Activated naive CD4-positive, alpha-beta T cell treated with anti-CD3 and anti-CD28 coated beads, Interleukin-2, amount 50 U/mL, for 24 hours (primary cell): ENCODE results near the gene PARN.
"Not testable (repeated sequence)": the region's sequence is repeated elsewhere in the genome, so short reads cannot be mapped to it uniquely, and the experiment has no call there.

Source experiments
- H3K27ac Mint-ChIP-seq: one replicate; pipeline ENCODE4 v1.8.0; 2021; ENCODE audit warnings: mild to moderate bottlenecking, mixed read lengths
- H3K27me3 Mint-ChIP-seq: one replicate; pipeline ENCODE4 v1.8.0; 2021; ENCODE audit warnings: mixed read lengths
- H3K36me3 Mint-ChIP-seq: one replicate; pipeline ENCODE4 v1.8.0; 2021; ENCODE audit warnings: mixed read lengths
- H3K4me1 Mint-ChIP-seq: one replicate; pipeline ENCODE4 v1.8.0; 2021; ENCODE audit warnings: mixed read lengths
- H3K4me3 Mint-ChIP-seq: one replicate; pipeline ENCODE4 v1.8.0; 2021; ENCODE audit warnings: mild to moderate bottlenecking, mixed read lengths
- H3K9me3 Mint-ChIP-seq: one replicate; pipeline ENCODE4 v1.8.0; 2021; ENCODE audit warnings: mixed read lengths

The PARN gene

DNA sequence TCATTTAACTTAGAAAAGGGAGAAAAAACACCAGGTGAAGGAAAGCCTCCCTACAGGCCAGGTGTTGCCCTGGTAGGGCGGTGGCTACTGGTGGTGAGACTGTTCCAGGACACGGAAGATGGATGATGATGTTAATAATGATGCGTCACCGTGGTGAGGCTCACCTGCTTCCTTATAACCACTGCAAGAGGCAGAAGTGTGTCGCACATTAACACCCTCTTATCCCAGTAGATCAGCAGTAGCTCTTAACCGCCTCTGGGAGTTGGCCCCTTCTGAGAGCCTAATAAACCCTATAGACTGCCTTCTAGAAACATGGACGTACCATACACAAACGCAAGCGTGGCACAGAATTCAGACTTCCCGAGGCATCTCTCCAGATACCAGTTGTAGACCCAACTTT lies 10.5 kb upstream of the PARN start:
- Mint-ChIP-seq H3K4me3 (no peak overlapping the region), H3K36me3 (peaks cover 4% of the 10 kb centered on the region), H3K27me3 (no peaks in the 10 kb centered on the region), H3K4me1 (peaks cover 43% of the 10 kb centered on the region), H3K9me3 (no peaks in the 10 kb centered on the region), H3K27ac (peak overlapping the region; percentile 55)

DNA sequence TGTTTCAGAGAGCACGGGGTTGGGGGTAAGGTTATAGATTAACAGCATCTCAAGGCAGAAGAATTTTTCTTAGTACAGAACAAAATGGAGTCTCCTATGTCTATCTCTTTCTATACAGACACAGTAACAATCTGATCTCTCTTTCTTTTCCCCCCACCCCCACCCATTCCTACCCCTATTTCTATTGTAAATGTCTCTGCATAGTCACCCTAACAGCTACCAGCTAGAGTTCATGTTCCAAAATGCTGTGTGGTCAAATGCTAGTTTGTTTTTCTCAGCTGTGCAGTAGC lies 6.8 kb upstream of the PARN start:
- H3K27me3 Mint-ChIP-seq, H3K27ac Mint-ChIP-seq, H3K36me3 Mint-ChIP-seq, H3K4me3 Mint-ChIP-seq, H3K9me3 Mint-ChIP-seq: not testable (repeated sequence)
- peaks cover 60% of the 10 kb centered on the region for H3K4me1 Mint-ChIP-seq

- H3K27ac Mint-ChIP-seq, H3K9me3 Mint-ChIP-seq, H3K36me3 Mint-ChIP-seq, H3K27me3 Mint-ChIP-seq: not testable (repeated sequence)
- Mint-ChIP-seq H3K4me1 (peaks cover 61% of the 10 kb centered on the region), H3K4me3 (peak overlapping the region; percentile 47)
Measured at GRCh38 chr16:14636179-14636950, 6.3 kb upstream of the PARN start.

DNA sequence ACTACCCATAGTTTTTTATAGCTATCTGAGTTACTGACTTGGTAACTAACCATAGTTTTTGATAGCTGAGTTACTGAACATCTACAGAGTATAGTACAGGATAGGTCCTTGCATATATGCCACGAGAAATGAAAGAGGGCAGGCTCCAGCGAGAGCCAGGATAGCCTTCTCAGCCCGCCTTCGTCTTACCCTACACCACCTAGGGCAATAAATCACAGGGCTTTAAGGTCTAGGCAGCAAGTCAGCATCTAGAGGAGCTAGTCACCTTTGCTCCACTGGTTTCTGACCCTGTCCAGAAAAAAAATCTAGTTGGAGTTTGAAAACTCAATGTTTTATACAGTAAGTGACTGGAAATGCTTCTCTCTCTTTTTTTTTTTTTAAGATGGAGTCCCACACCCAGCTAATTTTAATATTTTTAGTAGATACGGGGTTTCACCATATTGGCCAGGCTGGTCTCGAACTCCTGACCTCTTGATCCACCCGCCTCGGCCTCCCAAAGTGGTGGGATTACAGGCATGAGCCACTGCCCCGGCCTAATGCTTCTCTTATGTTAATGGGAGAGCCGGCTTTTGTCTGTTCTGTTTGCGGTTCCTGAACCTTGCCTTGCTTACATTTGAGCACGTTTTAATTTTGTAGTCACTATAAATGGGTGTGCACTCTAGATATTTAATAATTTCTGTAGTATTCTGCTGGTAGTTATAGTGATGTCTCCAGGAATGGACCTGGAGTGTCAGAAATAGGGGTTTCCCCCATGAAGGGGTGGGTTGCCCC lies 5.5 kb upstream of the PARN start:
- Mint-ChIP-seq H3K4me3 (peak overlapping the region; percentile 47), H3K4me1 (peaks cover 57% of the 10 kb centered on the region), H3K36me3 (peaks cover 5% of the 10 kb centered on the region), H3K9me3 (no peaks in the 10 kb centered on the region), H3K27ac (no peak overlapping the region), H3K27me3 (no peaks in the 10 kb centered on the region)

- Mint-ChIP-seq H3K36me3 (peaks cover 7% of the 10 kb centered on the region), H3K27ac (peak overlapping the region; percentile 91), H3K4me1 (peaks cover 52% of the 10 kb centered on the region)
Measured at GRCh38 chr16:14634389-14634725, 4.3 kb upstream of the PARN start.

GRCh38 chr16:14632693-14633569 lies 2.9 kb upstream of the PARN start, which contains the start of gene BFAR:
BFAR (plus strand) TSS chr16:14632951; CDS start chr16:14644347, 11,396 bp downstream.
- Mint-ChIP-seq H3K27me3 (no peaks in the 10 kb centered on the region), H3K4me1 (peaks cover 64% of the 10 kb centered on the region), H3K9me3 (no peaks in the 10 kb centered on the region), H3K36me3 (peaks cover 7% of the 10 kb centered on the region), H3K4me3 (peak within 1 kb of the TSS; percentile 100), H3K27ac (peak within 1 kb of the TSS; percentile 97)

More at GRCh38 chr16:14634389-14634725, 4.3 kb upstream of the PARN start:
- H3K27me3 Mint-ChIP-seq, result no peaks in the 10 kb centered on the region
- no peaks in the 10 kb centered on the region for H3K9me3 Mint-ChIP-seq
- H3K4me3 Mint-ChIP-seq, result peak overlapping the region; percentile 100

DNA sequence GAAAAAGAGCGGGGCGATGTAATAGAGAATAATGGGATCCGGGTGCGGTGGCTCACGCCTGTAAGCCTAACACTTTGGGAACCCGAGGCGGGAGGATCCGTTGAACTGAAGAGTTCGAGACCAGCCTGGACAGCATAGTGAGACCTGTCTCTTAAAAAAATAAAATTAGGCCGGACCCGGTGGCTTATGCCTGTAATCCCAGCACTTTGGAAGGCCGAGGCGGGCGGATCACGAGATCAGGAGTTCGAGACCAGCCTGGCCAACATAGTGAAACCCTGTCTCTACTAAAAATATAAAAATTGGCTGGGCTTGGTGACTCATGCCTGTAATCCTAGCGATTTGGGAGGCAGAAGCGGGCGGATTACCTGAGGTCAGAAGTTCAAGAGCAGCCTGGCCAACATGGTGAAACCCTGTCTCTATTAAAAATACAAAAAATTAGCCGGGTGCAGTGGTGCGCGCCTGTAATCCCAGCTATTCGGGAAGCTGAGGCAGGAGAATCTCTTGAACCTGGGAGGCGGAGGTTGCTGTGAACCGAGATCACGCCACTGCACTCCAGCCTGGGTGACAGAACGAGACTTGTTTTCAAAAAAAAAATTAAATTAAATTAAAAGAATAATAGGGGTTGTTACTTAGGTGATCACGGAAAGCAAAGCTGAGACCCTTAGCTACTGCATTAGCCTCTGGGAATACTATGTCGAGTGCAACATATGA lies 715 bp upstream of the PARN start:
- not testable (repeated sequence) for H3K9me3 Mint-ChIP-seq, H3K27me3 Mint-ChIP-seq, H3K36me3 Mint-ChIP-seq
- peaks cover 55% of the 10 kb centered on the region for H3K4me1 Mint-ChIP-seq
- H3K4me3 Mint-ChIP-seq, result peak overlapping the region; percentile 80
- H3K27ac Mint-ChIP-seq, result peak overlapping the region; percentile 94

- Mint-ChIP-seq H3K27ac (peak overlapping the region; percentile 97), H3K27me3 (no peaks in the 10 kb centered on the region), H3K4me1 (peaks cover 50% of the 10 kb centered on the region), H3K36me3 (peaks cover 9% of the 10 kb centered on the region), H3K9me3 (no peaks in the 10 kb centered on the region), H3K4me3 (peak overlapping the region; percentile 98)
Measured at GRCh38 chr16:14629612-14629918, 495 bp downstream of the PARN start.

GRCh38 chr16:14628806-14629611 lies 1.1 kb downstream of the PARN start:
- Mint-ChIP-seq H3K4me1 (peaks cover 49% of the 10 kb centered on the region), H3K9me3 (no peaks in the 10 kb centered on the region), H3K27ac (peak overlapping the region; percentile 97), H3K36me3 (peaks cover 8% of the 10 kb centered on the region), H3K27me3 (no peaks in the 10 kb centered on the region), H3K4me3 (peak overlapping the region; percentile 98)

GRCh38 chr16:14627078-14627477 lies 3.0 kb downstream of the PARN start:
- Mint-ChIP-seq H3K9me3 (no peaks in the 10 kb centered on the region), H3K4me3 (no peak overlapping the region), H3K27ac (no peak overlapping the region), H3K27me3 (no peaks in the 10 kb centered on the region), H3K4me1 (peaks cover 45% of the 10 kb centered on the region), H3K36me3 (peaks cover 12% of the 10 kb centered on the region)

DNA sequence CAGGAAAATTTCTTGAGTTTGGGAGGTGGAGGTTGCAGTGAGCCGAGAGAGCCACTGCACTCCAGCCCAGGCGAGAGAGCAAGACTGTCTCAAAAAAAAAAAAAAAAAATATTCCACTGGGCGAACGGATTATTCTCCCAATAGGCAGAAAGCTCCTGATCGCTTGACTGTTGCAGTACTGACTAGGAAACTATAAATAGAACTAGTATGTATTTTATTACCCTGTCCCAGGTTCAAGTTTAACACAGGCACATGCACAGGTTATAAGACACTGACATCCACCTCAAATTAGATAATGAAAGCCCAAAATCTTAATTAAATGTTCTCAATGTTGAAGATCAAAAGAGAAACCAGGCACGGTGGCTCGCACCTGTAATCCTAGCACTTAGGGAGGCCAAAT lies 11.5 kb downstream of the PARN start:
- Mint-ChIP-seq H3K4me1 (peaks cover 9% of the 10 kb centered on the region), H3K4me3 (no peak overlapping the region), H3K9me3 (no peaks in the 10 kb centered on the region), H3K27me3 (no peaks in the 10 kb centered on the region), H3K27ac (no peak overlapping the region), H3K36me3 (peaks cover 9% of the 10 kb centered on the region)

DNA sequence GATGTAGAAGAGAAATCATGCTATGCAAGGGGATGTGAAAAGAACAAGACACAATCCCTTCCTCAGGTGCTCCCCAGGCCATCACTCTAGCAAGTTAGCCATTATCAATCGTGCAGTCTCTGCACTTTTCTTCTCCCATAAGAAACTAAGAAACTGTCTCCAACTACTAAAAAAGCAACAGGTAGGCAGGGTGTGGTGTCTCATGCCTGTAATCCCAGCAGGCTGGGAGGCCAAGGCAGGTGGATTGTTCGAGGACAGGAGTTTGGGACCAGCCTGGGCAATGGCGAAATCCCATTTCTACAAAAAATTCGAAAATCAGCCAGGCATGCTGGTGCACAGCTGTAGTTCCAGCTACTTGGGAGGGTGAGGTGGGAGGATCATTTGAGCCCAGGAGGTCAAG lies 13.8 kb downstream of the PARN start:
- no peak overlapping the region for H3K27ac Mint-ChIP-seq
- H3K36me3 Mint-ChIP-seq, result peaks cover 10% of the 10 kb centered on the region

GRCh38 chr16:14613991-14614390 lies 16.1 kb downstream of the PARN start:
- peaks cover 18% of the 10 kb centered on the region for H3K36me3 Mint-ChIP-seq
- H3K4me3 Mint-ChIP-seq, result no peak overlapping the region
- no peaks in the 10 kb centered on the region for H3K9me3 Mint-ChIP-seq
- no peak overlapping the region for H3K27ac Mint-ChIP-seq
- H3K27me3 Mint-ChIP-seq, result no peaks in the 10 kb centered on the region
- peaks cover 3% of the 10 kb centered on the region for H3K4me1 Mint-ChIP-seq

More for the DNA sequence above, 13.8 kb downstream of the PARN start:
- Mint-ChIP-seq H3K27me3 (no peaks in the 10 kb centered on the region), H3K4me3 (no peak overlapping the region), H3K9me3 (no peaks in the 10 kb centered on the region), H3K4me1 (peaks cover 9% of the 10 kb centered on the region)

GRCh38 chr16:14611660-14612059 lies 18.4 kb downstream of the PARN start:
- peaks cover 19% of the 10 kb centered on the region for H3K36me3 Mint-ChIP-seq
- H3K27me3 Mint-ChIP-seq, result no peaks in the 10 kb centered on the region
- no peaks in the 10 kb centered on the region for H3K9me3 Mint-ChIP-seq
- peaks cover 3% of the 10 kb centered on the region for H3K4me1 Mint-ChIP-seq
- H3K27ac Mint-ChIP-seq, result no peak overlapping the region
- no peak overlapping the region for H3K4me3 Mint-ChIP-seq

GRCh38 chr16:14609716-14610115 lies 20.3 kb downstream of the PARN start:
- Mint-ChIP-seq H3K36me3 (peaks cover 16% of the 10 kb centered on the region), H3K9me3 (no peaks in the 10 kb centered on the region), H3K4me1 (peaks cover 3% of the 10 kb centered on the region), H3K27me3 (no peaks in the 10 kb centered on the region), H3K4me3 (no peak overlapping the region), H3K27ac (no peak overlapping the region)
